B cell (primary cell): ENCODE measurements around the gene DOLPP1. TPM values are rescaled to one million over a fixed set of nuclear protein-coding genes. Genes with fewer than 3 reads are reported as not detected.

Experiments used
- ATAC-seq: fragments of 200-7000 bp; cut with Tn5 transposase; one replicate; pipeline ENCODE4 v1.10.0; 2021; ENCODE audit warnings: low read depth, mild to moderate bottlenecking, moderate number of reproducible peaks, moderate library complexity
- CTCF ChIA-PET: fragments of 350-600 bp; sonication (Branson Sonifier 250); formaldehyde crosslinking; loops from one replicate; lab custom pipeline; 2021; ENCODE audit warnings: antibody characterized with exemption, inconsistent platforms; lab: Charles Lee
- POLR2A ChIA-PET: fragments of 350-600 bp; sonication (Branson Sonifier 250); formaldehyde crosslinking; loops from one replicate; lab custom pipeline; 2021; ENCODE audit warnings: antibody characterized with exemption; lab: Charles Lee
- DNase-seq: peaks from one replicate; pipeline ENCODE4 v3.0.0; 2013
- H2AFZ ChIP-seq: 2 replicates; pipeline ENCODE4 v1.6.1; 2012; ENCODE audit warnings: mild to moderate bottlenecking, low read depth, low read length; ENCODE audit not compliant: insufficient read depth, poor library complexity, severe bottlenecking
- H3K27ac ChIP-seq, 2 donors: 1 replicate in 1 of 2; 2 replicates in 1 of 2; pipeline ENCODE4 v1.5.1; 2012 to 2013; ENCODE audit warnings: low read length in 2 of 2, mild to moderate bottlenecking in 2 of 2, moderate library complexity in 1 of 2
- H3K27me3 ChIP-seq, 4 experiments: fragments of 200-600 bp in 1 of 4; sonication (generic) in 1 of 4; replicated peaks in 1 of 4; 1 replicate in 2 of 4; 2 replicates in 2 of 4; pipeline versions ENCODE4 v1.6.1 to v1.7.0; 2013 to 2016; ENCODE audit warnings: low read length in 3 of 4, mild to moderate bottlenecking in 2 of 4, mixed read lengths in 1 of 4, moderate library complexity in 1 of 4; ENCODE audit not compliant: insufficient read depth in 4 of 4, control insufficient read depth in 3 of 4; ENCODE audit errors: control extremely low read depth in 1 of 4
- H3K36me3 ChIP-seq, 2 experiments: replicated peaks in 1 of 2; 1 replicate in 1 of 2; 2 replicates in 1 of 2; pipeline versions ENCODE4 v1.6.1 to v1.7.1; 2013; ENCODE audit warnings: low read length in 1 of 2; ENCODE audit not compliant: insufficient read depth in 2 of 2, control insufficient read depth in 1 of 2; ENCODE audit errors: control extremely low read depth in 1 of 2, extremely low read depth in 1 of 2
- H3K4me1 ChIP-seq, 2 donors: fragments of 200-600 bp in 1 of 2; sonication (generic) in 1 of 2; 1 replicate in 1 of 2; 2 replicates in 1 of 2; pipeline versions ENCODE4 v1.5.1 to v1.6.1; 2013 to 2017; ENCODE audit warnings: low read length in 2 of 2; ENCODE audit not compliant: control insufficient read depth in 2 of 2, insufficient read depth in 2 of 2
- H3K4me2 ChIP-seq: replicated peaks from 2 replicates; pipeline ENCODE3; 2012; ENCODE audit warnings: mild to moderate bottlenecking, low read depth, low read length; ENCODE audit not compliant: poor library complexity, severe bottlenecking
- H3K4me3 ChIP-seq, 5 experiments: fragments of 200-600 bp in 1 of 5; sonication (generic) in 1 of 5; 1 replicate in 3 of 5; 2 replicates in 2 of 5; pipeline versions ENCODE4 v1.5.1 to v1.7.0; 2011 to 2016; ENCODE audit warnings: low read length in 4 of 5, mild to moderate bottlenecking in 4 of 5, low read depth in 2 of 5, control low read depth in 1 of 5, moderate library complexity in 1 of 5; ENCODE audit not compliant: insufficient read depth in 1 of 5; ENCODE audit errors: control extremely low read depth in 1 of 5, extremely low read depth in 1 of 5
- H3K79me2 ChIP-seq: fragments of 200-600 bp; sonication (generic); one replicate; pipeline ENCODE4 v1.6.0; 2016; ENCODE audit warnings: low read length; ENCODE audit not compliant: control insufficient read depth, insufficient read depth
- H3K9ac ChIP-seq: fragments of 200-600 bp; sonication (generic); 2 replicates; pipeline ENCODE4 v1.6.1; 2017; ENCODE audit warnings: mild to moderate bottlenecking, low read length, moderate library complexity
- H3K9me3 ChIP-seq, 3 donors: one replicate each; pipeline versions ENCODE4 v1.6.1 to v1.7.1; 2013; ENCODE audit warnings: low read length in 2 of 3; ENCODE audit not compliant: control insufficient read depth in 2 of 3, insufficient read depth in 1 of 3; ENCODE audit errors: control extremely low read depth in 1 of 3
- H4K20me1 ChIP-seq: 2 replicates; pipeline ENCODE4 v1.6.0; 2012; ENCODE audit warnings: mild to moderate bottlenecking, low read length; ENCODE audit not compliant: insufficient read depth, control insufficient read depth, poor library complexity, severe bottlenecking
- H3K27ac Mint-ChIP-seq: one replicate; pipeline ENCODE4 v1.8.0; 2021; ENCODE audit warnings: mixed read lengths
- H3K27me3 Mint-ChIP-seq: one replicate; pipeline ENCODE4 v1.8.0; 2021; ENCODE audit warnings: mixed read lengths
- H3K4me1 Mint-ChIP-seq: one replicate; pipeline ENCODE4 v1.8.0; 2021; ENCODE audit warnings: mixed read lengths
- H3K4me3 Mint-ChIP-seq: one replicate; pipeline ENCODE4 v1.8.0; 2021; ENCODE audit warnings: mixed read lengths
- H3K9me3 Mint-ChIP-seq: one replicate; pipeline ENCODE4 v1.8.0; 2022; ENCODE audit warnings: mixed read lengths; ENCODE audit not compliant: insufficient read depth
- EZH2 ChIP-seq: IDR thresholded peaks from 2 replicates; pipeline ENCODE4 v1.6.1; 2012; ENCODE audit warnings: borderline replicate concordance, low read depth, mild to moderate bottlenecking, moderate library complexity, low read length; ENCODE audit not compliant: insufficient read depth, poor library complexity, severe bottlenecking
- WGBS: methylation state at CpG from one replicate; pipeline ENCODE4 v1.1.5; 2013; ENCODE audit warnings: missing lambda C conversion rate; ENCODE audit not compliant: insufficient coverage; 5-methylcytosine and 5-hydroxymethylcytosine counted together
- intact Hi-C: fragments of 100-400 bp; cut with micrococcal nuclease; formaldehyde crosslinking; loops from one replicate; pipeline ENCODE4 v1.10.0; 2022
- polyA plus RNA-seq: library from polyadenylated mRNA; depleted of rRNA; stranded (reverse); fragments of >200 nt; gene quantifications from 2 replicates; pipeline ENCODE4 v1.2.3, GENCODE V29; 2012
- total RNA-seq, 2 donors: library from RNA; stranded (reverse); fragments of 120-200 nt in 1 of 2; gene quantifications; 1 replicate in 1 of 2; 2 replicates in 1 of 2; pipeline versions ENCODE4 v1.2.3 to v1.2.4, GENCODE V29; 2013 to 2022
- TF ChIP-seq, protein P1 (sequence below): fragments of 200-600 bp; IDR thresholded peaks from one replicate; pipeline ENCODE4 v1.8.0; 2022; ENCODE audit warnings: antibody characterized with exemption, mild to moderate bottlenecking

The DOLPP1 gene
- total and polyA plus RNA-seq, 2 donors (not counting 1 experiment from before 2014, with no cell fraction given): 4.7 to 8.6 TPM

DNA sequence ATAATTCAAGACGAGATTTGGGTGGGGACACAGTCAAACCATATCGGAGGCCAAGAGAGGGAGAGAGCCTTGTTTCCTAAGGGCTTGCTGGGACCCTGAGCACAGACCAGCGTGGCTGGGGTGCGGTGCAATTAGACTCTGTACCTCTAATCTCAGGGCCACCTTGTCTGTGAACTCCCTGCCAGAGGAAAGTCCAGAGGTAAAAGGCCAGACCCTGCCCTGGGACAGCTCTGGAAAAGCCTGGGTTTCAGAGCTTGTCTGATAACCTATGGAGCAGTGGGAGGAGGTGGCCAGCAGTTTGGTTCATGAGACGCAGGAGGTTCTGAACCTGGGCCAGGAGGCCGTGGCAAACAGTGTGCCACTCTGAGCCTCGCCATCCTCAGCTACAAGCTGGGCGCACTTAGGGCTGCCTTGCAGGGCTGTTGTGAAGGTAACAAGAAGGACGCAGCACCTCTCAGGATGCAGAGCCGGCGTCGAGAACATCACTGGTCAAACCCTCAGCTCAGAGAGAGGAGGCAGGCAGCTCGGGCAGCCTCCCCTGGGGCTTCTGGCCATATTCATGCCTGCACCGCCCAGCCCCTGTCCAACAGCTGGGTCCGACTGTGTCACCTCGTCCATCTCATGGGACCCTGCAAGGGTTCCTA lies 4.8 kb upstream of the DOLPP1 start:
- no peak for ATAC-seq
- Histone ChIP-seq H3K4me2 (no peak overlapping the region), H3K9ac (no peak overlapping the region), H3K27me3 (no peaks in the 10 kb centered on the region), H3K4me1 (peaks cover 6 to 14% of the 10 kb centered on the region in 2 donors), H4K20me1 (no peaks in the 10 kb centered on the region), H3K27ac (no peak overlapping the region), H3K79me2 (peaks cover 4% of the 10 kb centered on the region), H3K36me3 (no peaks in the 10 kb centered on the region), H3K9me3 (no peaks in the 10 kb centered on the region), H2AFZ (no peak overlapping the region), H3K4me3 (no peak overlapping the region)
- Mint-ChIP-seq H3K27ac (no peak overlapping the region), H3K27me3 (no peaks in the 10 kb centered on the region), H3K9me3 (no peaks in the 10 kb centered on the region), H3K4me1 (peaks cover 15% of the 10 kb centered on the region), H3K4me3 (no peak overlapping the region)
- ChIA-PET POLR2A (interaction anchor here (0.6 kb wide), 1 partner anchor 1197 kb away, joined by 3 read pairs; no protein-coding TSS in a partner anchor), CTCF (interaction anchor here (1.1 kb wide), 1 partner anchor 67 kb away, joined by 3 read pairs; no protein-coding TSS in a partner anchor)
- intact Hi-C loops: no loop called here
- 95% methylated on average over 16 of the region's 16 CpGs for WGBS
- no peak for TF ChIP-seq EZH2
- TF ChIP-seq, protein P1, sequence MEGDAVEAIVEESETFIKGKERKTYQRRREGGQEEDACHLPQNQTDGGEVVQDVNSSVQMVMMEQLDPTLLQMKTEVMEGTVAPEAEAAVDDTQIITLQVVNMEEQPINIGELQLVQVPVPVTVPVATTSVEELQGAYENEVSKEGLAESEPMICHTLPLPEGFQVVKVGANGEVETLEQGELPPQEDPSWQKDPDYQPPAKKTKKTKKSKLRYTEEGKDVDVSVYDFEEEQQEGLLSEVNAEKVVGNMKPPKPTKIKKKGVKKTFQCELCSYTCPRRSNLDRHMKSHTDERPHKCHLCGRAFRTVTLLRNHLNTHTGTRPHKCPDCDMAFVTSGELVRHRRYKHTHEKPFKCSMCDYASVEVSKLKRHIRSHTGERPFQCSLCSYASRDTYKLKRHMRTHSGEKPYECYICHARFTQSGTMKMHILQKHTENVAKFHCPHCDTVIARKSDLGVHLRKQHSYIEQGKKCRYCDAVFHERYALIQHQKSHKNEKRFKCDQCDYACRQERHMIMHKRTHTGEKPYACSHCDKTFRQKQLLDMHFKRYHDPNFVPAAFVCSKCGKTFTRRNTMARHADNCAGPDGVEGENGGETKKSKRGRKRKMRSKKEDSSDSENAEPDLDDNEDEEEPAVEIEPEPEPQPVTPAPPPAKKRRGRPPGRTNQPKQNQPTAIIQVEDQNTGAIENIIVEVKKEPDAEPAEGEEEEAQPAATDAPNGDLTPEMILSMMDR: no peak
- no peak for DNase-seq

DNA sequence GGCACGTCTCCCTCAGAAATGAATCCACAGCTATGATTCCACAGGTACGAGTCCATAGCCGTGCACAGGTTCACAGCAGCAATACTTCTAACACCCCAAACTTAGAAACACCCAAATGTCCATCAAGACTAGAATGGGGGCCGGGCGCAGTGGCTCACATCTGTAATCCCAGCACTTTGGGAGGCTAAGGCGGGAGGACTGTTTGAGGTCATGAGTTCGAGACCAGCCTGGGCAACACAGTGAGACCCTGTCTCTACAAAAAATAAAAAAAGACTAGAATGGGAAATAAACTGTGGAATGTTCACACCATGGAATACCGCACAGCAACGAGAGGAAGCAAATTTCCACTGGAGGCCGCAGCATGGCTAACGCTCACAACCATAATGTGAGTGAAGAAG lies 4.3 kb upstream of the DOLPP1 start:
- DNase-seq: no peak
- Histone ChIP-seq H3K9me3 (no peaks in the 10 kb centered on the region), H4K20me1 (no peaks in the 10 kb centered on the region), H3K27ac (no peak overlapping the region), H3K9ac (no peak overlapping the region), H3K36me3 (no peaks in the 10 kb centered on the region), H3K27me3 (no peaks in the 10 kb centered on the region), H3K4me2 (no peak overlapping the region), H3K4me1 (peaks cover 8 to 12% of the 10 kb centered on the region in 2 donors), H2AFZ (no peak overlapping the region), H3K4me3 (no peak overlapping the region), H3K79me2 (peaks cover 7% of the 10 kb centered on the region)
- no peaks in the 10 kb centered on the region for H3K9me3 Mint-ChIP-seq
- H3K4me1 Mint-ChIP-seq: peaks cover 16% of the 10 kb centered on the region
- TF ChIP-seq, protein P1: no peak
- no peak for TF ChIP-seq EZH2
- intact Hi-C loops: no loop called here
- H3K27me3 Mint-ChIP-seq: no peaks in the 10 kb centered on the region
- ChIA-PET POLR2A (interaction anchor here (0.6 kb wide), 1 partner anchor 1197 kb away, joined by 3 read pairs; no protein-coding TSS in a partner anchor), CTCF (interaction anchor here (1.1 kb wide), 1 partner anchor 66 kb away, joined by 3 read pairs; no protein-coding TSS in a partner anchor)
- 99% methylated on average over 7 of the region's 11 CpGs for WGBS
- H3K4me3 Mint-ChIP-seq: no peak overlapping the region
- no peak for ATAC-seq
- no peak overlapping the region for H3K27ac Mint-ChIP-seq
